Dedifferentiated amniotic fluid mesenchymal stem cell (primary cell): ENCODE measurements around the gene SMAD5.

ENCODE experiments used
- DNase-seq: peaks from one replicate; pipeline ENCODE4 v3.0.0-alpha.2; 2016; ENCODE audit errors: extremely low spot score

The SMAD5 gene

GRCh38 chr5:136222580-136223235 is 90.1 kb downstream of the SMAD5 start:
- no peak for DNase-seq

DNA sequence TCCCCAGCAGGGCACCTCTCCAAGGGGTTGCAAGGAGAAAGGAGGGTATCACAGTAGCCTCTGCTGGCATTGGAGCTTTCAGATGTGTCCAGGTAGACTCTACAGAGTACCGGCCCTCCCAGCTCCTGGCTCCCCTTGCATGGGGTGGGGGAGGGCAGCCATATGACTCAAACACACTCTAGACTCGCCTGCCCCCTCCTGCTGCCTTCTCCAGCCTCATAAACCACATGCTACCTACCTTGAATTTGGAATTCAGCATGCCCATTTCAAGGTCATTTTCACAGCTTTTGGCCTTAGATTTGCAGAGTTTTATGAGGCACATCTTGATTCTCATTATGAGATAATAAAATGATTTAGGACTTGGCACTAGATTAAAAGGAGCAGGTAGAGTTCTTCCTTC is 93.2 kb downstream of the SMAD5 start:
- DNase-seq: no peak

GRCh38 chr5:136226401-136226800 is 93.8 kb downstream of the SMAD5 start:
- DNase-seq: no peak

DNA sequence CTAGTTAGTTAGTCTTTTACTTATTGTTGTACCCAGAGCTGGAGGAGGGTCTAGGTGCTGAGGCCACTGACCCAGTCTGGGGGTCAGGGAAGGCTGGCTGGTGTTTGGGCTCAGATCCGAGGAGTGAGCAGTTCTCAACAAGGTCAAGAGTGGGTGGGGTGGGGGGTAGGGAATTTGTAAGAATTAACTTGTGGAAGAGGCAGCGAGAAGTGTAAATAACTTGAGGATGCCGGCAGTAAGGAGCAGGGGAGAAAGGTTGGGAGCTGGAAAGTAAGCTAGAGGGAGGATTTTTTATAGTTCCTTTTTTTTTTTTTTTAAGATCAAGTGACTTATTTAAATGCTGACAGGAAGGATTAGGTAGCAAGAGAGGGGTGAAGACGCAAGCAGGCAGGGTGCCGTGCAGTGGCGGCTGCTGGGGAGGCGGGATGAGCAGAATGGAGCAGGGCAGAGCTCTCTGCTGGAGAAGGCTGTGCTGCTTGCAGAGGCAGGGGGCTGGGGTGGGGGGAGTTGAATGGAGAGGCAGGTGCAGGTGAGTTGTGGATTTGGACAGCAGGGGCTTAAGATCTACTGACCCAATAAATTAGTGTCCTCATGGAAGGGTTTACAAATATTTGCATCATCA is 95.6 kb downstream of the SMAD5 start:
- DNase-seq: no peak

DNA sequence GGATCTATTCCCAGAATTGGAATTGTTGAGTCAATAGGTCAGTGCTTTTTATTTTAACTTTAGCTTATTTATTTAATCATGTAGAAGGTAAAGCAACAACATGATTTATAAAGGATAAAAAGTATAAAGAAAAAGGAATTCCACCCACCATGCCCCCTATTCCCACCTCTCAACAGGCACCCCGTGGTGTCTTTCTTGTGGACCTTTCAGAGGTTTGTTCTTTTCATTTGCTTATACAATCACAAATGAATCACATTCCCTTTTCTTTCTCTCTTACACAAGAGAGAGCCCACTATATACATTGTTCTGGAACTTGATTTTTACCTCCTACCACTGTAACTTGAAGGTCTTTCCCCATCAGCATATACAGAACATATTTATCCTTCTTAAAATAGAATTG is 97.5 kb downstream of the SMAD5 start:
- DNase-seq: no peak

DNA sequence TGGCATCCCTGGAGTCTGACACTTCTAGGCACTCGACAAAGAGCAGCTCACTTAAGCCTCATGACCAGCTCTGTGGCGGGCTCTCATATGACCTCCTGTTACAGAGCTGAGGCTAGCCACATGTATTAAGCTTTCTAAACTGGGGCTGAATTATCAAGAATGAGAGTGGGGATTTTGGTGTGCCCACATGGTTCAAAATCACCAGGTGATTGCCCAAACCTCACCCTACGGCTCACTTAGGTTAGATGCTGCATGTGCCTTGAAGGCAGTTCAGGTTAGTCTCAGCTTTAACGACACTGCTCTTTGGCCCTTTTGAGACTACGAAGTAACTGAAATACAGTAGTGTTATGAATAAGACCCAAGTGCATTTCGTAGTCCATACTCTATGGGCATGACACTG is 99.7 kb downstream of the SMAD5 start:
- DNase-seq: no peak
